GM19397 (cell line): ENCODE results near the gene TBX18.

Experiments used
- ATAC-seq: cut with Tn5 transposase; IDR thresholded peaks from one replicate; pipeline ENCODE4 v1.9.1; 2021; ENCODE audit warnings: mild to moderate bottlenecking, moderate library complexity; ENCODE audit not compliant: unreplicated experiment

The TBX18 gene

DNA sequence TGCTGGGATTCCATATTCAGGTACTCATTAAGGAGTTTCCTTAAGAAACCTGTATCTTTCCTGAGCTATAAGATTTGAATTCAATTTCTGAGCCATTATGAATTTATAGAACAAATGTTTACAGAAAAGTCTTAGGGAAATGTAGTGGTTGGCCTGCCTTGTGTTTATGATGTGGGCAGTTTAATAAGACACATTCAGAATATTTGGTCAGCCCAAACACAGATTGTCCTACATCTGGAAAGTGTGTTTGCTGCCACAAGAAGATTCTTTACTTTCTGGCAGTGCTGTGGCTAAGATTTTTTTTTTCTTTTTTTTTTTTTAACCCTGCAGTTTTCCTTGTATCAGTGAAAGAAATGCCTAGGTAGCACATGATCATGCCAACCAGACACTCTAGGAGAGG, 15.2 kb downstream of the TBX18 start:
- ATAC-seq = no peak

DNA sequence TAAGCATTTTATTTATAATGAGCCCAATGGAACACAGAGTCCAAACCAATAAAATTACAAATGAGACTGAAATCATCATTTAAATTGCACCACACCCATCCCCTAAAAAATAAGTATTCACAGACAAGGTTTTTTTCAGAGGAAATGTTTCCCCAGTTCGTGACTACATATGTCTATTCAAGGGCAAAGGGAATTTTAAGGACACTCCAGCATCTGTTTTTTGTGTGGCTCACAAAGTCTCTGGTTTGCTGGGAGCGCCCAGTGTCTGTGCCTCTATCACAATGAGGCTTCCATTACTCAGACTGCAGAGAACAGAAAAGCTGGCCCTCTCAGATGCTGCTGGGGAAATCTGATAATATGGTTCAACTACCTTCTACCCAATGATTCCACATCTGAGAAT, 16.0 kb downstream of the TBX18 start:
- ATAC-seq = no peak

DNA sequence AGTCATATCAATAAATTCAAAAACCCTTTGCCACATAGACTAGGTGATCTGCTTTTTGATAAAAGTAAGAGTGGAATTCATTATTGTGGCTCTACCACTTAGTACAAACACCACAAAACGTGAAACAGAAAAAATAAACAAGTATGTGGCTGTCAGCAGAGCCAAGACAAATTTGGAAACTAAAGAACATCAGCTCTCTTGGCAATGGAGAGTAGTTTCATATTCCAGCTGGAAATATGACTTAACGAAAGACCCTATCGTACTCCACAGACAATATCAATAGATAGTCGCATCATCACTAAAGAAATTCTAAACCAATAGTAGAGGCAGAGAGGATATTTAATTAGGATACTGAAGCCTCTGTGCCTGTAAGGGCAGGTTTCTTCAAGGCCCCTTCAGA, 20.8 kb downstream of the TBX18 start:
- ATAC-seq = no peak

DNA sequence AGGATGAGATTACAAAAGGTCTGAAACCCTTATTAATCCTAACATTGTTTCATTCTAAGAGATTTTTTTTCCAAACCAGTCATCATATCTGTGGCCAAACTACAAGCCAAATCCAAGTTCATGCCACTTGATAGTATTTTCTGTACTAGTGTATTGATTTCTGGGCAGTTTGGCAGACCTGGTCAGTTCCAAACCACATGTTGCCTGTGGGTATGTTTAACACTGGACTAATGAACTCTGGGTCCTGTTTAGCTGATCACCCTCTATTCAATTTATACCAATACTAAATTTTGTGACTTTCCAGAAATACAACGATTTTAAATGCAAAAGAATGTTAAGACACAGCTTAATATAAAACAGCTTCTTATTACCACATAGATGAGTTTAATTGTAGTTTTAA, 24.0 kb downstream of the TBX18 start:
- no peak for ATAC-seq

DNA sequence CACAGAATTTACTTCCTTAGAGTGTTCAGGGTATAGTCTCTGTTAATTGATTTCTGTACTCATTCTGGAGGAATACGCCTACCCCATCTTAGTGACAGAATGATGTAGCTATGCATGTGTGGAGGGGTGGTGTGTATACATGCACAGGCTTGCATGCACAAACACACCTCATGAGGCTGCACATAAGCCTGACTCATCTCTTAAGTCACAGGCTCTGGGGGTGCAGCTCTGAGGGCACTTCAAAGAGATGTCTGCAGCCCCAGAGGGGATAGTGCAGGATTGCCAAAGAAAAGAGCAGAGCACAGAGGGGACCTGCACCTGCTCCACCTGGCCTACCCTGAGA, 24.6 kb downstream of the TBX18 start:
- no peak for ATAC-seq

DNA sequence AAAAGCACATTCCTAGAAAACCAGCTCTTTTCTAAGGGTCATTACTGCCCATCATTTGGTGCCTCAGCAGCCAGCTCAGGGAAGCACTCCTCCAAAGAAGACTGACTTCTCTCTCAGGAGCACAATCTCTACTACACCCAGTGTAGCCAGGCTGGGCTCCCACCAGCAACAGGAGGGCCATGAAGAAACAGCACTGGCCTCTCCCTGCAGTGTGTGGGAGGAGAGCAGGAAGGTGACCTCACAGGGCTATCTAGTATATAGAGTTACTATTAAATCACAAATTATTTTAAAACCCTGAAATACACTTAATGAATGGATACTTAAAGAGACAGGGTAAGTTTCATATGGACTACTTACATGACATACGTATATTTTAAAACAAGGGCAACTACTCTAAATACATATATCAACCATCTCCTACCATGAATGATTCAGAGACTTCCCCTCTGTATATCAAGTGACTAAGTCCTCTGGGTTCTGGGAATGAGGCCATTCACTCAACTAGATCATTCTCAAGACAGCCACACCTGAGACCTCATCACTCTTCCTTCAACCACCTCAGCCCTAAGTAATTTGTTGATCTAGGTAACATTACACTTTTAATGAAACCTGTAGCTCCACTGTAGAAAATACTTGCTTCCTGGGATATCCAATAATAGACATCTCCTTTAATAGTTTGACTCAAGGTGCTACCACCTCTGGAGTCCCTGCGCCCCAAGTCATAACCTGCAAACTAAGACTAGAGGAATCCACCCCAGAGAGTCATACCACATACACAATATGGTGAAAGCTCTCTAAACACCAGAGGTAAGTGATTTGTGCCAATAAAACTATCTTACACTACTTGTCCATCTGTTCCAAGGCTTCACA, 25.2 kb downstream of the TBX18 start:
- ATAC-seq = no peak

DNA sequence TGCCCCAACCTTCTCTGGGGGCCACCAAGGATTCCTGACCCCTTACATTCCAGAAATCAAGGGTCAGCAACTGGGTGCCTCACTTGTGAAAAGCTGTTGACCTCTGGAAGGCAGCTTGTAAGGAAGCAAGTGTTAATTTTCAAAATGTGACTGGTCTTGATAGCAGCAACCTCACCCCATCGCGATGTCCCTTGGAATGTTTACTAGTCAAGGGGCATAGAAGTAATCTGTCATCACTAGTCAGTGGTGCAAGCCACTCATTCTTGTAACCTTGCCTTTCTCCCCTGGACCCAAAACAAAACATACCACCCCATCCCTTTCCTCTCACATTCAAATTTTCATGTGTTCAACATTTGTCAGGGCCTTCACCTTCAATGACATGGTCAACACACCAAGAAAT, 30.5 kb downstream of the TBX18 start:
- no peak for ATAC-seq

DNA sequence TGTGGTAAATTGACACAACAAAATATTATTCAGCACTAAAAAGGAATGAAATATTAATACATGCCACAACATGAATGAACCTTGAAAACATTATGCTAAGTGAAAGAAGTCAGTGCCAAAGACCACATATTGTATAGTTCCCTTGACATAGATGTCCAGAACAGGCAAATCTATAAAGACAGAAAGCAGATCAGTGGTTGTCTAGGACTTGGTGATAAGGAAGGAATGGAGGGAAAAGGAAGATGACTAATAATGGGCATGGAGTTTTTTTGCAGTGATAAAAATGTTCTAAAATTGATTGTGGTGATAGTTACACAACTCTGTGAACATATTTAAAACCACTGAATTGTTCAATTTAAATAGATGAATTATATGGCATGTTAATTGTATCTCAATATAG, 32.5 kb downstream of the TBX18 start:
- no peak for ATAC-seq

DNA sequence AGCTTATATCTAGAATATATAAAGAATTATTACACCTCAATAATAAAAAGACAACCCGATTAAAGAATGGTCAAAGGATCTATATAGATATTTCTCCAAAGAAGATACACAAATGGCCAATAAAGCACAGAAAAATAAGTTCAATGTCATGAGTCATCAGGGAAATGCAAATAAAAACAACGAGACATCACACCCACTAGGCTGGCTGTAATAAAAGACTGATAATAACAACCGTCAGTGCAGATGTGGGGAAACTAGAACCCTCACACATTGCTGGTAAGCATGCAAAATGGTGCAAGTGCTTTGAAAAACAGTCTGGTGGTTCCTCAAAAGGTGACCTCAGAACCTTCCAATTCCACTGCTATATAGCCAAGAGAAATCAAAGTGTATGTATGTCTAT, 33.0 kb downstream of the TBX18 start:
- no peak for ATAC-seq

DNA sequence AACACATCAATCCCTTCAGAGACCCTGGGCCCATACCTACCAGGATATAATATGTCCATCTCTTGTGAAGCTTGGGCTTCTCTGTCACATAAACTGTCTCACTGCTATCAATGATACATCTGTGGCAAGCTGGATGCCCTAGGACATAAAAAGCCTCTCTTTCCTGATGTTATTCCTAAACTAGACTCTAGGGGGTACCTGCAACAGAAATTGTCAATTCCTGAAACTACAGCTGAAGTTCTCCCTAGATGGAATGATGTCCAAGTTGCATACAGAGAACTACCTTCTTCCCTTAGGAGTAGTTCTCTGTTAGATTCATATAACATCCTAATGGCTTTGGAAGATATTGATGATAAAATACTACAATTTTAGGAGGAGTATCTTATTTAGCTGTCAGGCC, 35.8 kb downstream of the TBX18 start:
- ATAC-seq = no peak

DNA sequence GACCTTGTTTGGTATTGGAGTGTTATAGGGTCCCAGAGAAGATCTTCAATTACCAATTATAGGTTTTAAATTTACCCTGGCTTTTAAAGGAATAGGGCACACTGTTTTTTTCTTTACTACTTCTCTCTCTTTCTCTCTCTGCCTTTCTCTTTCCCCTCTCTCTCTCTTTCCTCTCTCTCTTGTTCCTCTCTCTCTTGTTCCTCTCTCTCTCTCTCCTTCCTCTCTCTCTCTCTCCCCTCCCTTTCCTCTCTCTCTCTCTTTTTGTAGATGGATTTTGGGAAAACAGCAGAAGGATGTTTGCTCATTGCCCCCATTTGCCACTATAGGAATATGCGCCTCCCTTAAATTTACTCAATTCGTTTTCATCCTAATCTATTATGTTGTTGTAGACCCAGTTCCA, 45.2 kb downstream of the TBX18 start:
- no peak for ATAC-seq

DNA sequence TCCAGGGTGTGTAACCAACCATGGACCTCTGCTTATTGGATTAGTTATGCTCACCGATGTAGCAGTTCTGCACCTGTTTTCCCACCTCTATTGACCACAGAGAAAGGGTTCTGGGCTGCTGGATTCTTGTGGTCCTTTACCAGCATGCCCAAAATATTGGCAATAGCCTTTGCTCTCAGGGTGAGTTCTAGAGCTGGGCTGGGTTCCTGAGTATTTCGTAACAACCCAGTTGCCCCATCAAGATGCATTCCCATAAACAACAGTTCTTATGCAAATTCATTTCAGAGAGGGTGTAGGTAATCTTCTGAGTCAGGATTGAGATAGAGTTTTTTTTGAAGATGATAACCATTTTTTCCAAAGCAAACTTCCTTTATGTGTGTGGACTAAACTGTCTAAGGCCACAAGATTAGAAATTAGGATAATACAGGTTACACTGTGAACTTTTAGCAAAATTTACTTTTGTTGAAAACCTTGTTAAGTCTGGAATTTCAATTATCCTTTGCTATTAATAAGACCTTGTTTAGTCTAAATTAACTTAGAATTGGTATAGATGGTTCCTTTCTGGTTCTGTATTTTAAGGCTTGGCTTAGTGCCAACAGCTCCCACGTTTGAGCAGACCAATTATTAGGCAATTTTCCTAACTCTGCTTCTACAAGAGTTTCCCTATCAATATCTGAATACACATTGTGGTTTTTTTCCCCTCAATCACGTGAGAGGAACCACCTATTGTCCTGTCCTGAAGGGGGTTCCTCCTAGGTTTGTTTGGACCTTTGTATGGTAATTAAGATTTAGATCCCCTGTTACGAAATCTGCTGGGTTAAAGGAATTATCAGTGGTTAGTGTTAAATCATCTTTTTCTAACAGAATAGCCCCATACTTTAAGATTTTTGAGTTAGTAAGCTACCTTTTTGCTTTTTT, 46.1 kb downstream of the TBX18 start:
- ATAC-seq = no peak

DNA sequence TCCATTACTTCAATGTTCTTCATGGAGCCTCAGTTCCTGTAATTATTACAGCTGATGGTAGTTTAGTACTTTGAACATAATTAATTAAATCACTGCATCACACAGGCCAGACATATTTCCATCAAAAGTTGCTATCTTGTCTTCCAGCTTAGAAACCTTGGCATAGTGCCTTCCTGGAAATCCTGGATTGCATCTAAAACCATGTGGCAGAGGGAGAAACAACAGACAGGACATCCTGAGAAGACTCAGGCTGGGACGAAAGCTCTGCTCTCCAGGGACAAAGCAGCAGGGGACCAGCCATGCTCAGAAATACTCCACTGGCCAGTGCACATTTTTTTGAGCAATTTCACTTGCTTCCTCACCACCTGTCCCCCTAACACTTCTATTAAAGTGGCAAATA, 55.3 kb downstream of the TBX18 start:
- ATAC-seq = no peak

DNA sequence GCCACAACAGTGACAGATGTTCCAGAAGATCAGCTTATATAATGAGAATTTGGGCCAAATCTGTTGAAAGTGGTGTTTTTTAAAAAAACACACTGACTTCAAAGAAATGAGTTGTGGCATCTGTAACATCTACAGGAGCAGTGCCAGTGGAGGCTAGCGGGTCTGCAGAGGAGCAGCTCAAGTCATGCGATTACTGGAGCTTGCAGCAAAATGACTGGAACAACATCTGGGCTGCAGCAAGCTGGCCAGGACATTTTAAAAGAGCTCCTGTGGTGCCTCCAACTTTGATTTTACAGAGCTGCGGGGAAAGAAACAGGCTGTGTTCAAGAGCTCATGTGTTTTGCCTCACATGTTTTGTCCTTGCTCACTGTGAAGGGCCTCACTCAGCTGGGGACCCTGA, 57.2 kb downstream of the TBX18 start:
- ATAC-seq = no peak

DNA sequence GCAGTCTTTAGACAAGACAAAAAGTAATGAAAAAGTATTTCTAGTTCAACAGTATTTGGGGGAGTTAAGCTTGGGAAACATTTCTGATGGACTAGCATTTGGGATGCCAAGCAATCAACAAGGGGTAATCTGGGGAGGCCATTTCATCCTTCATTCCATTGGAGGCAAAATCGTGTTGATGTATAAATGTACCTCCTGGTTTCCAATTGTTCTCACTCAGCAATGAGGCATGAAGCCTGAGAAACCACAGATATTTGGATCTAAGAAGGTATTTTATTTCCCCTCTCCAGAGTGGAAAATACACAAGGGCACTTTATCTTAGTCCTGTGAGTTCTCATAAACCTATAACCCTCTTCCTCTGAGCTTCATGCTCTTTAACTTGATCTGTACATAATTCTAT, 68.2 kb downstream of the TBX18 start:
- ATAC-seq = no peak

DNA sequence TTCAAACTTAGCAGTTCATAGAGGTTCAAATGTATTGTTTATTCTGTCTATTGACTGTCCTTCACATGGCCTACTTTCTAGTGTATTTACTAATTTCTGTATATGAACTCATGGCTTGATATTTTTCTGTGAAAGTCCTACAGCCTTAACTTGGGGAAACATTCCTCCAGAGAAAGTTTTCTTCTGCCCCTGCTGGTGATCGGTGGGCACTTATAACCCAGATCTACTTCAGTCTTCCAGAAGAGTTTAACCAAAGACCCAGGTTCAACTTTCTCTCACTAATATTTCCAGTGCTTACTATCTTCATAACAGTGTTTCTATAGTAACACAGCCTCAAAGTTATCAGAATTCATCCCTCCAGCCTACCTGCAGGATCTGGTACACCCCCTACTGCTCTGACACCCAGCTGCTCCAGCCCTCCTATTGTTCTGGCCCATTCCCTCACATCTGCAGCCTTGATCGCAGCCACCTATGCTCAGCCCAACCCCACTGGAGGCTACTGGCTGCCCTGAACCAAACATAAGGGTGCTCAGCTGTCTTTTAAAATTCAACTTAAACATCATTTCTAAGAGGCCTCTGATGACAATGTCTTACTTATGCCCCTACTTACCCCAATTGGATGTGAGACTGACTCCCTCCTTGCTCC, 72.3 kb downstream of the TBX18 start:
- no peak for ATAC-seq

DNA sequence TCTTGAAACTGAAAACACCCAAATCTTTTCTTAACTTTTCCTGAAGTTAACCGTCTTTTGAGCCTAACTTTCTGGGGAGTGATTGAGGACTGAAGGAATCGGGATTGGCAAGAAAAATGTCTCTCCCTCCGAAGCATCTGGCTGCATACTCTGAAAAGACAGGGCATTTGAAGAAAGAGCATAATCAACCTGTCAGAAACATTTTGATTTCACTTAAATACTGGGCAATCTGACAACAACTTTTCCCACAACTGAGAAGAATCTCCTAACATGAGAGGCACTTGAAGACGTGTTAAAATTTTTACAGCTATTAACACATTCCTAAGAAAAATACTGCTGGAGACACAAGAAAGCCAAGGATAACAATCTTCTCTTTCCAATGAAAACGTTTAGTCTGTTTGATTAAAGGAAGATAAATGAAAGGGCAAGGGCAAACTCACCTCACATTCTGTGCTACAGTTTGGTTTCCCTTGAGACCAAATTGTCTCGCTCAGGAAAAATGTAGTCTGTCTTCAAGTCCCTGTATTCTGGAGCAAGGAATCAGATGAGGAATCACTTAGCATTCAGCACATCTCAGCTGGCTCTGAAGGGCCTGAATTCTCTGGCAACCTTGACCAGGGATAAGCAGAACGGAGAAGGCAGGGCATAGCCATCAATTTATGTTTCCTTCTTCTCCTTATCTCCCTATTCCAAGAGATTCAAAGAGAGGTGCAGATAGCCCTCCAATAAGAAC, 76.1 kb downstream of the TBX18 start:
- no peak for ATAC-seq

DNA sequence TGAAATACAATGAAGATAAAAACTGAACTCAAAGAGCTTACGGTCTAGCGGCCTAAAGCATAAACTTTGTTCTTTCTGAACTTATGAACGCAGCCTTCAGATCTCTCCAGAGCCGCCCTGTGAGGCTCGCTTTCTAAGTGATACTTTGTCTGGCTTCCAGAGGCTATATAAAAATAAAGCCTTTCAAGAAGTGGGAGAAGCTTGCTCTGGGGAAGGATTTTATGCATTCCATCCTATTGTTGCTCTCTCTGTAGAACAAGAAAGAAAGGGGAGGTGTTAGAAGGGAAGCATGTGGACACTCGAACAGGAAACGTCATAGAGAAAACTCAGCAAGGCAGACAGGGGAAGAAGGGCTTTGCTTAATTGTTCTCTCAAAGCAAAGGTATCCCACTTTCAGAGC, 77.0 kb downstream of the TBX18 start:
- ATAC-seq = no peak

DNA sequence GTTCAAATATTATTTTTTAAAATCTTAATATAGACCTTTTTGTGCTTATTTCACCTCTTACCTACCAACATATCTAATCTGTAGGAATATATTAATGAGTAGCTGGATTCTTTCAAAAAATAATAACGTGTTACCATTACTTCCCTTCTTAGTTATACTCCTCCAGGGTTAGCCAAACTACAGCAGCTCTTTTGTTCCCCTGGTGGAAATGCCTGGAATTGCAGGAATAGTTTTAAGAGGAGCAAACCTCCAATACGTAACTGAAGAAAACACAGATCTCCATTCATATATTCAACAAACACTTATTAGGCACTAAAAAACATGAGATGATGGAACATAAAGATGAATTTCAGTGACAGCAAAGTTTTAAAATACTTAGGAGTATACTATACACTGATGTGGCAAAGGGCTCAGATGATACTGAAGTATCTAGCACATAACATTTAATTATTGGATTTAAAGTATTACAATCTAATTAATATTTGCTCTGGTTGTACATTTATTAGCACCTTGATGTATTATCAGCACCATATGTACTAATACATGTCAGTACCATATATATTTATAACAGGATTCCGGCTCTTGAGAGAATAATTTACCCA, 78.3 kb downstream of the TBX18 start:
- ATAC-seq = no peak

DNA sequence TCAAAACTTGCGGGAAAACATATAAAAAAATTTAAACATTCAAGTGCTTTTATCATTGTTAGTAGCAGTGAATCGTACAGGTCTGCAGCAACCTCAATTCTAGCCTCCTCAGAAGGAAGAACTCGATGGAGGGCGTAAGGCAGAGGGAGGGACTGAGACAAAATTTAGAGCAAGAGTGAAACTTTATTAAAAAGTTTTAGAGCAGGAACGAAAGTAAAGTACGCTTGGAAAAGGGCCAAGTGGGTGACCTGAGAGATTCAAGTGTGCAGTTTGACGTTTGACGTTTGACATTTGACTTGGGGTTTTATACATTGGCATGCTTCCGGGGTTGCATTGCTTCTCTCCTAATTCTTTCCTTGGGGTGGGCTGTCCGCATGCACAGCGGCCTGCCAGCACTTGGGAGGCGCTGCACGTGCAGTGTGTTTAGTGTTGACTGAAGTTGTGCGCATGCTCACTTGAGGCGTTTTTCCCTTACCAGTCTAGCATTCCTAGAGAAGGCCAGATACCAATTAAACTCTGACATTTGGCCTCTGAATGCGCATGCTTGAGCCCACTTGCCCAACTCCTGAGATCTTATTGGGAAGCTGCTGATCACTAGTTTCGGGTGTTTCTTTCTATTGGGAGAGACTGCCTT, 82.6 kb downstream of the TBX18 start:
- ATAC-seq = no peak
